K562 (cell line): ENCODE data around the gene CYP4F11. TPM values are rescaled to one million over a fixed set of nuclear protein-coding genes. Genes with fewer than 3 reads are reported as not detected.
A peak's percentile ranks its signal among the peaks of the same experiment; 100 is the strongest.

Experiments used
- CSDE1 ChIP-seq, 2 experiments: fragments of 450-650 bp; IDR thresholded peaks; 2 replicates each; pipeline ENCODE4 v1.6.1; 2016; ENCODE audit warnings: mild to moderate bottlenecking in 1 of 2
- CTCF ChIP-seq, 3 experiments: IDR thresholded peaks in 2 of 3; conservative IDR thresholded peaks in 1 of 3; 2 replicates each; pipeline ENCODE4 v1.5.1; 2011 to 2012; ENCODE audit warnings: low read length in 3 of 3, mild to moderate bottlenecking in 3 of 3, control low read depth in 2 of 3, improper control_type of control experiment in 1 of 3, inconsistent platforms in 1 of 3, low read depth in 1 of 3, mixed read lengths in 1 of 3, moderate library complexity in 1 of 3; ENCODE audit not compliant: insufficient read depth in 2 of 3
- ETS1 ChIP-seq: conservative IDR thresholded peaks from 2 replicates; pipeline ENCODE4 v1.6.1; 2011; ENCODE audit warnings: low read depth, mild to moderate bottlenecking, low read length; ENCODE audit not compliant: control insufficient read depth
- KDM2B ChIP-seq: fragments of 250-450 bp; sonication (Bioruptor Pico); IDR thresholded peaks from 2 replicates; pipeline ENCODE4 v1.8.0; 2021; ENCODE audit warnings: mild to moderate bottlenecking, moderate library complexity
- POLR2G ChIP-seq: fragments of 200-400 bp; formaldehyde crosslinking; IDR thresholded peaks from 2 replicates; pipeline ENCODE4 v1.6.1; 2017; ENCODE audit warnings: low read depth, mild to moderate bottlenecking, antibody characterized with exemption, low read length, moderate library complexity
- RBFOX2 ChIP-seq: fragments of 200-400 bp; formaldehyde crosslinking; IDR thresholded peaks from 2 replicates; pipeline ENCODE4 v1.6.1; 2017; ENCODE audit warnings: low read depth, mild to moderate bottlenecking, low read length, moderate library complexity
- RNF2 ChIP-seq: sonication (generic); IDR thresholded peaks from 2 replicates; pipeline ENCODE4 v1.6.1; 2016
- SPI1 ChIP-seq: IDR thresholded peaks from 2 replicates; pipeline ENCODE4 v1.6.1; 2011; ENCODE audit warnings: low read depth, low read length, control low read depth, borderline replicate concordance
- ZBTB7A ChIP-seq: IDR thresholded peaks from 2 replicates; pipeline ENCODE4 v1.6.1; 2011; ENCODE audit warnings: low read depth, mild to moderate bottlenecking, low read length, moderate library complexity, borderline replicate concordance; ENCODE audit not compliant: control insufficient read depth
- polyA plus RNA-seq, 8 experiments: library from polyadenylated mRNA; depleted of rRNA in 4 of 8; stranded (reverse) in 5 of 8; unstranded in 3 of 8; fragments of >200 nt; fragmentation: Nextera tagmentation in 2 of 8; fragmentation: Illumina TruSeq in 1 of 8; extraction: Ambion mirVana in 2 of 8; extraction: Trizol in 1 of 8; gene quantifications; 2 replicates each; pipeline versions ENCODE4 v1.2.1 to v1.2.3, GENCODE V29; 2011 to 2014; ENCODE audit warnings: inconsistent platforms in 1 of 8, missing spikeins in 1 of 8
- total RNA-seq, 7 experiments: library from RNA; depleted of rRNA in 6 of 7; stranded (reverse); fragments of >200 nt in 6 of 7; fragmentation: Illumina TruSeq in 2 of 7; extraction: Trizol in 2 of 7; gene quantifications; 2 replicates each; pipeline versions ENCODE4 v1.2.1 to v1.2.3, GENCODE V29; 2011 to 2021; ENCODE audit warnings: low replicate concordance in 1 of 7

The CYP4F11 gene
- total and polyA plus RNA-seq, 9 of the 15 experiments (the other 6 are each of a cell fraction or from before 2014, with no cell fraction given), result 0.03 TPM; not detected in 8

- TF ChIP-seq ZBTB7A, result peak; percentile 24; the same call in 1 of the 2 replicates
- peak in 2 of 3 experiments; percentile 14 to 17; a peak in 2 of 6 replicates for TF ChIP-seq CTCF (IDR thresholded peaks at IDR 0.05 in 2 of 3, conservative IDR thresholded peaks at IDR 0.05 in 1 of 3; ENCODE audit: insufficient read depth in 2 of 3, low read depth in 1 of 3, low read length in 3 of 3)
- TF ChIP-seq RNF2, result no peak
- TF ChIP-seq CSDE1 (IDR thresholded peaks at IDR 0.05), result no peak
- peak; percentile 46; the same call in 1 of the 2 replicates for TF ChIP-seq RBFOX2
- TF ChIP-seq ETS1, result no peak
- TF ChIP-seq POLR2G, result peak; percentile 51; the same call in 1 of the 2 replicates
- TF ChIP-seq SPI1, result peak; percentile 50; the same call in 1 of the 2 replicates
- TF ChIP-seq KDM2B (CRISPR knock-in tag), result no peak
- TF ChIP-seq, all 486 proteins: peak for 9
Measured at GRCh38 chr19:15871570-15871969, 62.8 kb downstream of the CYP4F11 start (continued).
